ENCODE measurements around the gene BEST2.

The BEST2 gene

DNA sequence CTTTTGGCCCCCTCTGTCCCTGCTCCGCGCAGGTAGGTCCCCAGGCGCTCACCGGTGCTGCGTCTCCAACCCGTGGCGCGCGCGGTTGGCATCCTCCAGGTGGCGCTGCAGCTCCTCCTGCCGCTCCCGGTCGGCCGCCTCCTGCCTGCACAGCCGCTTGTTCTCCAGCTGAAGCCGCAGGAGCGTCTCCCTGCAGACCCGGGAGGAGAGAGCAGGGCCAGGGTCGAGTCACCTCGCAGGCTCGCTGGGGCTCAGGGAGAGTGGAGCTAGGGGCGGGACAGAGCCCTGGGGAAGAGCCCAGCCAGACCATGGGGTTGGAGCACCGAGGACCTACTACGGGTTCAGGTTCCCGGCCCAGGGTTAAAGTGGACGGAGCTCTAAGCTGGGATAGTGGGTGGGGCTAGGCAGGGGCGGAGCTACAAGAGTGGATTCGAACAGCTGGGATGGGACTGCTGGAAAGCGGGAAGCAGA is 14.5 kb downstream of the BEST2 start:
- in situ Hi-C loops (cut with MboI; ENCODE audit: low sequenced_read_pairs), result no loop called here

DNA sequence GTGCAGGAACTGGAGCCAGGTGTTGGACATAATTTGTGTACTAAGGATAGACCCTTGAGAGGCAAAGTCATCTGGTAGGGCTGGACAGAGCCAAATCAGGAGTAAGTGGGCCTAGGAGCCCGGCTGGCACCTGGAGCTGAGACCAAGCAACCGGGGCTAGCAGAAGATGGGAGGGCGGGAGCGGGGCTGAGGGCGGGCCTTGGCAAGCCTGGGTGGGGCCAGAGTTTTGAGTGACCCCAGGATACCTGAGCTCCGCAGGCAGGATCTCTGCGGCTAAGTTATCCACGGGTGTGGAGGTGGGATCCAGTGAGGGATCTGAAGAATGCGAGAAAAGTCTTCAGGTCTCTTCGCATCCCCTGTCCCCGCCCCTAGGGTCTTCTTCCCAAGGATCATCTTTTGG is 15.6 kb downstream of the BEST2 start:
- in situ Hi-C loops (cut with MboI; ENCODE audit: low sequenced_read_pairs), result no loop called here

DNA sequence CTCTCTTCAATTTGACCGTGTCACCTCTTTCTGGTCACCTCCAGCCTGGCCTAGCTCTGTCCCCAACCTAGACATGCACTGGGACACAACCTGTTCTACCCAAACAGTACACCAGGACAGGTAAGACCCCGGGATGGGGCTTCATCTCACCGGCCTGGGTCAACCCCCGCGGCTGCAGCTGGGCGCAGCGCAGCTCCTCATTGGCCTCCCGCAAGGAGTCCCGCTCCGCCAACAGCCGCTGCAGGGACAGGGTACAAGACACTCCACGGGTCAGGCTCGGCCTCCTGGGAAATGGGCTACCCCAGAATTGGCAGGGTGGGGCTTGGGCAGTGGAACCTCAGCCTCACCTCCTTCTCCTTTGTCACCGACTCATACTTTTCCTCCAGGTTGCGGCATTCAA is 16.1 kb downstream of the BEST2 start:
- in situ Hi-C loops (cut with MboI; ENCODE audit: low sequenced_read_pairs), result no loop called here

DNA sequence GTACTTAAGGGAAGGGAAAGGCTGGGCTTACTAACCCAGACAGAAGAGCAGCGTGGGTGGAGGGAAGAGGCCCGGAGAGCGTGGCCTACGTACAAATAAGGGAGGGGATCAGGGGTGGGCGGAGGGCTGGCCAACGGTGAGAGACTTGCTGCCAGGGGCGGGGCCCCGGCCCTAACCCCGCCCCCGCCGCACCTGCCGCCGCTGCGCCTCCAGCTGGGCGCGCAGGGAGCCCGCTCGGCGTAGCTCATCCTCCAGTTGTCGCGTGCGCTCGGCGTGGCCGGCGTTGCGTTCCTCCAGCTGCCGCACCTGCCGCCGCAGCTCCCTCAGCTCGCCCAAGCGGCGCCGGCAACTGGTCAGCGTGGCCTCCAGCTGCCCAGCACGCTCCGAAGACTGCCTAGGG is 18.1 kb downstream of the BEST2 start:
- in situ Hi-C loops (cut with MboI; ENCODE audit: low sequenced_read_pairs), result no loop called here

DNA sequence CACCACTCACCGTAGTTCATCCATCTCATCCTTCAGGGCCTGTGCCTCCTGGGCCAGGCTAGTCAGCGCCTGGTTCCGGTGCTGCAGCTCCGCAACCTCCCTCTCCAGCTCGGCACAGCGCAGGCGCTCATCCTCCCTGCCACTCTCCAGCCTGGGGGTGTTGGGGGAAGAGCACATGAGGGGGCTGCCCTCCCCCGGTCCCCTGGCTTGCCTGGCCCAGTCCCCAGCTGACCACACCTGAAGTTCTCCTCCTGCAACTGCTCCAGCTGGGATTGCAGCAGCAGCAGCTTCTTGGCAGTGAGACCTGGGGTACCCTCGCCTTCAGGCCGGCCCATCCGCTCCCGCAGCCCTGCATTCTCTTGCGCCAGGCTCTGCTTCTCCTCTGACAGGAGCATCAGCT is 19.3 kb downstream of the BEST2 start:
- in situ Hi-C loops (cut with MboI; ENCODE audit: low sequenced_read_pairs), result no loop called here

DNA sequence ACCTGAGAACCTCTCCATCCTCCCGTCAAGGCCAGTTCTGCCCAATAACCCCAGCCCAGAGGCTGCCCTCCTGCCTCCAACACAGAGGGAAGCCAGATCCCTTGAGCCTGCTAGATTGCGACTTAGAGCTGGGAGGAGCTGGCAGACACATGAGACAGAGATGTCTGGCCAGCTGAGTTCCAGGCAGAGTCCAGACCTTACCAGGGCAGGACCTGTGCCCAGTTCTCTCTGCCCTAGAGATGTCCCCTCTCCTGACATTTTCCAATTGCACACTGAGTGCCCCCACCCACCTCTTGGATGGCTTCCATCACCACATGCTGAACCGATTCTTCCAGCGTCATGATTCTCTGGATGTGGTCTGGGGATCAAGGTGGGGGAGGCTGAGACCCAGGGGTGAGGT is 20.7 kb downstream of the BEST2 start:
- in situ Hi-C loops (cut with MboI; ENCODE audit: low sequenced_read_pairs), result no loop called here

DNA sequence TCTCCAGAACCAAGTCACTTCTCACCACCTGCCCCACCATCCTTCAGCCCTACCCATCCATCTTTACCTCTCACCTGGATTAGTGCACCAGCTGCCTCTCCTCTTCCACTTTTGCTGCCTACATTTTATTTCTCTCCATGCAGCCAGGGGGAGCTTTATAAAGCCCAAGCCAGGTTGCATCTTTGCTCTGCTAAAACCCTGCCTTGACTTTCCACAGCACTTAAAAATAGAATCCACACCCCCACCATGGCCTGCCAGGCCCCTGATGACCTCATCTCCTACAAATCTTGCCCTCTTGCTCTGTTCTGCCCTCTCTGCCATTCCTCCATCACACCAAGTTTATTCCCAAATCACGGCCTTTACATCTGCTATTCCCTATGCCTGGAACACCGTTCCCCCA is 22.0 kb downstream of the BEST2 start:
- in situ Hi-C loops (cut with MboI; ENCODE audit: low sequenced_read_pairs), result no loop called here

DNA sequence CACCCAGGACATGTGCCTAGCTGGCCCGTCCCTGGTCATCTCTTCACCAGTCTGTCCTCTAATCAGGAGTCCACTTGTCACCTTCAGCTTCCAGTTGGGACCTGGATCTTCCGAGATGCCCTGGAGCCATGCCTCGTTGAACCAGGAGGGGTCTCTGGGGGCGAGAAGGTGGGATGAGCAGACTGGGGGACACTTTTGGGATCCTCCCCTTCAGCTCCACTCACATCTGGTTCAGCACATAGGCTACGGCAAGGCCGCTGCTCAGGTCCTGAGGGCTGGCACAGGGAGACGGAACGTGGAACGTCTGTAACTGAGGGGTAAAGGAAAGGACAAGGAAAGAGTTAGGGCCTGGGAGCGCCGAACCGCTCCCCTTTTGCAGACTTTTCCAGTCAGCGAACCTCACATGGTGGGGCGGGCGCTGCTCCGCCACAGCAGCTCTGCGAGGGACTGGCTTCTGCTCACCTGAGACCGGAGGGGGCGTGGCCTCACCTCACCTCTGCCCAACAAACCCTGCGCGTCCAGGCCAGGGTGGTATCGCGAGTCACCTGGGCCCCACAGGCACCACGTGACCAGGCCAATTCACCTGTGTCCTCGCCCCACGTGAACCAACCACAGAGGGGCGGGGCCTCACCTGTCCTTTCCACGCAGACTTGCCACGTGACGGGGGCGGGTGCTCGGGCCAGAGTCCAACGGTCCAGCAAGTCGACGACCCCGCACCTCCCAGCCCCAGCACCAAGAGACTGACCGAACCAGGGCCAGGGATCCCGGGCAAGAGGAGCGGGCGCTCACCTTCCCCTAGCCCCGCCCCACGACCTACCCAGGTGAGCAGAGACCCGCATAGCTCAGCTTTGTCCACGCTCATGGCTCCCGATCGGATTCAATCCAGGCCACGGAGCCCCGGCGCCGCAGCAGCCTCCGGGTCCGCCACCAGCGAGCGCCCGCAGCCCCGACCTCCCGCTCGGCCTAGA is 23.3 kb downstream of the BEST2 start, which contains the start of gene HOOK2:
Gene HOOK2, minus strand, starts transcription at position 965 of the 968 bp plus-strand sequence. Its CDS starts 103 bp downstream, at position 862.
- in situ Hi-C loops (cut with MboI; ENCODE audit: low sequenced_read_pairs), result no loop called here

DNA sequence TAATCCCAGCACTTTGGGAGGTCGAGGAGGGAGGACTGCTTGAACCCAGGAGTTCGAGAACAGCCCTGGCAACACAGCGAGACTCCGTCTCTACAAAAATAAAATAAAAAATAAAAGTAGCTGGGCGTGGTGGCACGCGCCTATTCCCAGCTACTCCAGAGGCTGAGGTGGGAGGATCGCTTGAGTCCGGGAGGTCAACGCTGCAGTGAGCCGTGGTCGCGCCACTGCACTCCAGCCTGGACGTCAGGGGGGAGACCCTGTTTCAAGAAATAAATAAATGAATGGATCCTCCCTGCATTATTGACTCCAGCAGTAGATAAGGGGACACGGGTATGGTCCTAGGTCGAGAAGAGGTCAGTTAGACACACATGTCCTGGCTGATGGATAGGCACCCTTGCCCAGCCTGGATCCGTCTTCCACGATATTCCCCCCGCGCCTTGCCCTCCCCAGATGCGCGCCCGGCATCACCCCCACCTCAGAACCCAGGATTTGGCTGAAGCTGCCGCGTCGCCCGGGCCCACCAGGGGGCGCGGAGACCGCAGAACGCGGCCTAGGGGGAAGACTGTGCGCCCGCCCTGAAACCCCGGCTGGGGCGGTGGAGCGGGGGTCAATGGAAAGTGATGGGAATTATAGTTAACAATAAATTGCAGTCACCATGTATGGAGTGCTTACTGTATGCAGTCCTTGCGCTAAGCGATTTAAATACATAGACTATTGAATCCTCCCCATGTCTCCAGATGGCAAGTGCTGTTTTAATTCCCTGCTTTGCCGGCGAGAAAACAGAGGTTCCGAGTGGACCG is 25.8 kb downstream of the BEST2 start:
- in situ Hi-C loops (cut with MboI; ENCODE audit: low sequenced_read_pairs), result no loop called here

DNA sequence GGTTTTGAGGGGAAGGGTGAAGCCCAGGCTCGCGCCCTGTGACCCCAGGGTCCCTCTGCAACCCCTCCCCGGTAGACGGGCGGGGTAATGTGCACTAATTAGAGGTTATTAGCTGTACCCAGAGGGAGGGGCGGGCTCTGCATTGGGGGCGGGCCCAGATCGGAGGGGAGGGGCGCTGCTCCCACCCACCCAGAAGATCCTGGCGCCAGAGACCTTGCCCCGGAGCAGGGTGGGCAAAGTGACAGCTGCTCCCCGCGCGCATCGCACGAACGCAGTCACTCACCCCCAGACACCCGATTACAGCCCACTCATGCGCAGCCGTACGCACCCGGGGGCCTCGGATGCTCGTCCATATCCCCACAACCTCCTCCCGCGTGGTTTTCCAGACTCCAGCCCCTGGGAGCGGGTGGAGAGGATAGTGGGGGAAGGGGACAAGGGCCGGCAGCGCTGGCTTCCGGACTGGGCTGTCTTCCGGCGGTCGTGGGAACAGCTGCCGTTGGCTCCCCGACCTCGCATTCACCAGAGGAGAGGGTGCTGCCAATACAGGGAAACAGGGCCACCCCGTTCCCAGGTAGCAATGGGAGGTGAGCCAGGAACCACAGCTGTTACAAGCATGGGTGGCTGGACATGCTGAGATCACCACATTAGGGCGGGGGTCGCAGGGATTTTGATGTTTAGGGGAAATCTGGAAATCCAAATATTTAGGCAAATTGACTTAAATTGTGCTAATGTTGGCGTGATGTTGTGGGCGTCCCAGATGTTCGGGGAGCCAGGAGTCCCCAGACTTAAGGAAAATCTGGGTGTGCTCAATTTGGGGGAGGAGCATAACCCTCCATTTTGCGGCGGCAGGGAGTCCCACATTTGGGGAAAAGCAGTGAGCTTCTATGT is 26.7 kb downstream of the BEST2 start:
- in situ Hi-C loops (cut with MboI; ENCODE audit: low sequenced_read_pairs), result no loop called here

DNA sequence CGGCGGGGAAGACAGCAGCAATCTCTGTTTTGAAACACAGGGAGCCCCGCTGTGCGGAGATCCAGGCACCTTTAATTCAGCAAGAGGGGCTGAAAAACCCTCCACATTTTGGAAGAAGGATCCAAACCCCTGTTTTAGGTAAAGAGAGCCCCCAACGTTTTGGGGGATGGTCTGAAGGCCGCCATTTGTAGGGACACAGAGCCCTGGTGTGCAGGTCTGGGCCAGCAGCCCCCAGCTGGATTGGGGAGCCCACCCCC is 27.2 kb downstream of the BEST2 start:
- in situ Hi-C loops (cut with MboI; ENCODE audit: low sequenced_read_pairs), result no loop called here

DNA sequence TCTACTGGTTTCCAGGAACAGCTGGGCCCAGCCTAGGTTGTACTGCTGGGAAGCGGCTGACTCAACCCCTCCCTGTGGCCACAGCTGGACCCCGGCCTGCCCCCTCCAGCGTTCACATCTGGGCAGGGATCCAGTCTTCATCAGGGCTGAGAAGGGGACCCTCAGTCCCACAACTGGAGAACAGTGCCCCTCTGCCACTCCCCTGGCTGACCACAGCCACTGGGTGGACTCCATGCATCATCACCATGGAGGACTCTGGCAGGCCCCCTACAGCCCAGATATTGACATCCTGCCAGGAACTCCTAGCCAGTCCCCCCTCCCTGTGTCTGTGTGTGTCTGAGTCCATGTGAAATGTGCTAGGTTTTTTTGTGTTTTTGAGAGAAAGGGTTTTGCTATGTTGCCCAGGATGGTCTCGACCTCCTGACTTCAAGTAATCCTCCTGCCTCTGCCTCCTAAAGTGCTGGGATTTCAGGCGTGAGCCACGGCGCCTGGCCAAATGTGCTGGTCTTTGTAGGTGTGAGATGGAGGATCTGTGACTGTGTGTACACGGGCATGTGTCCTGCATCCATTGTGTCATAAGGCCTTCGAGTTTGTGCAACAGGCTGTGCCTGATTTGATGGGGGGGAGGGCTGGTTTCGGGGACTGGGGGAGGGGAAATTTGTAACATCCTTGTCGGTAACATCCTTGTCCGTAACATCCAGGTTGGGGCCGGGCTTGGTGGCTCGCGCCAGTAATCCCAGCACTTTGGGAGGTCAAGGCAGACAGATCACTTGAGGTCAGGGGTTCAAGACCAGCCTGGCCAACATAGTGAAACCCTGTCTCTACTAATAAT is 27.8 kb downstream of the BEST2 start:
- in situ Hi-C loops (cut with MboI; ENCODE audit: low sequenced_read_pairs), result no loop called here

DNA sequence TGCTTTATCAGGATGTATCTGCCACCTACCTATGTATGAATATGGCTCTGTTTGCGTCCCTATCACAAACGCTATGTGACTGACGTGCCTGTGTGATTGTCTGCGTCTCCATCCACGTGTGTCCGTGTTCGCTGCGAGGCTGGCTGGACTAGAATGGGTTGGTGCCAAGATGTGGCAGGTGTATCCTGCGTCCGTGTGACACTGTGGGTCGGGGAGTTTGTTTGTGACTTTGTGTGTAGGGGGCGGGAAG is 30.5 kb downstream of the BEST2 start:
- in situ Hi-C loops (cut with MboI; ENCODE audit: low sequenced_read_pairs), result no loop called here

DNA sequence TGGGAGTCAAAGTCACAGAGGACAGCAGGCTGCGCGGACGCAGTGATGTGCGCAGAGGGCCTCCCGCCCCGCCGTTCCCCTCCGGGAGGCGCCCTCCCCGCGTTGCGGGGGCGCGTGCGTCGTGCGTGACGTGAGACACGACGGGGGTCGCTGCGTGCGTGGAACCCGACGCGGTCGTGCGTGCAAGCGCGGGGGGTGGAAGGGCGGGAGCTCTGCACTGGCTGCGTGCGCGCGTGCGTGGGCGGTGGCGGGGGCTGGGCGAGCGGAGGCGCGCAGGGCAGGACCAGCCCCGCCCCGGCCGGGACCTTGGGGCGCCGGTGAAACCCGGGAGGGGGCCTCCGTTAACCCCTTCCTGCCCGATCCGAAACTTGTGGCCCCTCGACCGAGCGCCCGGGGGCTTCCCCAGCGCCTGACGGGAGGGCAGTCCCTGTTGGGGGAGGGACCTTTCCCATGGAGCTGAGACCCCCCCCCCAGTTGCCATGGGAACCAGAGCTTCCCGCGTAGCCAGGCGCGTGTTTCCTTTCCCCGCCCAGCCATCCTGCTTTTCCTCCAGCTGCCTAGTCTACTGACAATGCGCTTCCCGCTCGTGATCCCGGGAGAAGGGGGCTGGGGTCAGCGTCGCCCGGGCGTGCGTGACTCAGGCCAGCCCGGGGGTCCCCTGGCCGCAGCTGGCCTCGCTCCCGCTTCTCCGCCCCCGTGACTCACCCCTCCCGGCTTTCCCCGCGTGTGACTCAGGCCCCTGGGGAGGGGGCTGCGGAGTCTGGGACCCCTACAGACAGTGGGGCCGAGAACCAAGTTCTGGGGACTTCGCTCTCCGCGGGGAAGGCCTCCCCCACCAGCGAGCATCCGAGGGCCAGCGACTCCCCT is 31.1 kb downstream of the BEST2 start:
- in situ Hi-C loops (cut with MboI; ENCODE audit: low sequenced_read_pairs), result no loop called here

DNA sequence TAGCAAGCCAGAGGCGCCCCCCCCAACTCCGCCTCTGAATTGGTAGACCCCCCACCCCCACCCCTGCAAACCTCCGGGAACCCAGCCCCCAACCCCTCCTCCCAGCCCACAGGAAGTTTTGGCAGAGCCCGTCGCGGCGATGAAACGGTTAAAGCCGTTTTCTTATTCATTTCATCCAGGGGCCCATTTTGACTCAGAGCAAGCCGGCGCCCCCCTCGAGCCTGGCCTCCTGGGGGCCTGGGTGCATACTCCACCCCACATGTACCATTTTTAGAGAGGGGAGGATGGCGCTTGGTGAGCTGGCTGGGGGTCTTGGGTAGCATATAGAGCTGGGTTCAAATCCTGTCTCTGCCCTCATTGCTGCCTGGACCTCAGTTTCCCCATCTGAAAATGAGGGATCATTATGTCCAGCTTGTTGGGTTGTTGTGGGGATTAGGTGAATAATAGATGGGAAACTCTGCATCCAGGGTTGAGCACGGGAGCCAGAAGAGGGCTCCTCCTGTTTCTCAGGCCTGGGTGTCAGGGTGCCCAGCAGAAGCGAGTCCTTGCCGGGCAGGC is 31.8 kb downstream of the BEST2 start:
- in situ Hi-C loops (cut with MboI; ENCODE audit: low sequenced_read_pairs), result no loop called here

DNA sequence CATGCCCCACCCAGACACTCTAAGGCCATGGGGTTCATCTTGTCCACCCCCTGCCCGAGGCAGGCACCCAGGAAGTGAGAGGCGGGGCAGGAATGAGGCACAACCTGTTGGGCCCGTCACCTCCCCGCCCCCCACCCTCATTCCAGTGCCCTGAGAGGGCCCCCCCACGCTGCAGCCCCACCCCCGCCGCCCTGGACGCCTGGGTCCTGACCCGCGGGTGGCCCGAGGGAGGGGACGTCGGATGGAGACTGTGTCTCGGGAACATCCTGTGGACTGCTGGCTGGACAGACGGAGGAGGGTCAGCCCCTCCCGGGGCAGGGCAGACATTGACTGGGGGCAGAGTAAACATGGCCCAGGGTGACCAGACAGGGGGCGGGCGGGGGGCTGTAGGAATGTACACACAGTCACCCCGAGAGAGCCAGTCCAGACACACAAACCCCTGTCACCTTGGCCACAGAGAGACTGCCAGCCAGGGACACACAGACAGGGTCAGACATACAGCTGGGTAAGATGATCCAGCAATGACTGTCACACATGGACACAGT is 32.3 kb downstream of the BEST2 start:
- in situ Hi-C loops (cut with MboI; ENCODE audit: low sequenced_read_pairs), result no loop called here

DNA sequence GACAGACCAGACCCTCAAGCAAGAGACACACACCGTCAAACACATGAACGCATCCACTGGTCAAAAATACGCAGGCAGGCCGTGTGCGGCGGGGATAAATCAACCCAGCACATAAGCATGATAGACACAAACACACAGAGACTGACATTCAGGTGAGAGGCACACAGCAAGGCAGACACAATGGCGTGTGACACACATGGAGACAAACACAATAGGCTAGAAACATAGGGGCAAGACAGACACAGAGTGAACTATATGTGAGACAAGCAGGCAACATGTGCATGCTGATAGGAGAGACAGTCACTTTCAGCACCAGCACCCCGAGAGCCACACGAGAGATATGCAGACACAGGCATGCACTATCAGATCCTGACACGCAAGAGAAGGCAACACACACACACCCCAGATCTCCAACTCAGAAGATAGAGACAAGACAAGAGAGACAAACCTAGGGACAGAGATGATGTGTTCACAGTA is 32.8 kb downstream of the BEST2 start:
- in situ Hi-C loops (cut with MboI; ENCODE audit: low sequenced_read_pairs), result no loop called here

DNA sequence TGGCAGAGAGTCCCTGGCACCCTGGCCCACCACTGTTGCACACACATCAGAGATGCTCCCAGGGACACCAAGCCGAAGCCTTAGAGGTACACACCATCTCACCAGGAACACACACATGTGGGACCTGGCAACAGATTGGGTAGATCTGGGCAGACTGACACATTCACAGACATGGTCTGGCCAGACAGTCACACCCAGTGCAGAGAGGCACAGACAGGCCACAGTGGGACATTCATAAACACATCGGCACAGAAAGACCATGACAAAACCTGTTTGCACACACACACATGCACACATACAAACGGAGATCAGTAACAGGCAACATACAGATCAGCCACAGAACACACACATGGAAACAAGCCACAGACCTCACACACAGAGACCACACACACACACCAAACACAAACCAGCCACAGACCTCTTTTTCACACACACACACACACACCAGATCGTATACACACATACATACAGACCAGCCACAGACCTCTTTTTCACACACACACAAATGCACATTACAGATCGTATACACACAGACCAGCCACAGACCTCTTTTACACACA is 33.4 kb downstream of the BEST2 start:
- in situ Hi-C loops (cut with MboI; ENCODE audit: low sequenced_read_pairs), result no loop called here
